ENCODE data around the gene RHOA.
A peak's percentile ranks its signal among the peaks of the same experiment; 100 is the strongest.

Gene RHOA

DNA sequence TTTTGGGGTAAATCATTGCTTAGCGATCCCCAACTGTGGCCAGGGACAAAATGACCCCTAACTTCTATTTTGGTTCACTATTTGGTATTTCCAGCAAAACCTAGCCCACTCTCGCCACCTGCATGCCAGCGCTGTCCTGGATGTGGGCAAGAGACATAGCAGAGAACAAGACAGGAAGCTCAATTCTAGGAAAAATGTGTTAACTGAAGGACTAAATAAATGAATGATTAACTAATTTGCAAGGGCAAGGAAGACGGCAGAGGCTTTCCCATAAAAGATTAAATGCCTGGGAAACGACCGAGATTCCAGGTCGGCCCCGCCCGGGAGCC, 16.9 kb upstream of the RHOA start:
- DNase-seq (ENCODE audit: low spot score) = no peak
- peak overlapping the region; percentile 79 for H3K4me3 ChIP-seq (ENCODE audit: severe bottlenecking)

DNA sequence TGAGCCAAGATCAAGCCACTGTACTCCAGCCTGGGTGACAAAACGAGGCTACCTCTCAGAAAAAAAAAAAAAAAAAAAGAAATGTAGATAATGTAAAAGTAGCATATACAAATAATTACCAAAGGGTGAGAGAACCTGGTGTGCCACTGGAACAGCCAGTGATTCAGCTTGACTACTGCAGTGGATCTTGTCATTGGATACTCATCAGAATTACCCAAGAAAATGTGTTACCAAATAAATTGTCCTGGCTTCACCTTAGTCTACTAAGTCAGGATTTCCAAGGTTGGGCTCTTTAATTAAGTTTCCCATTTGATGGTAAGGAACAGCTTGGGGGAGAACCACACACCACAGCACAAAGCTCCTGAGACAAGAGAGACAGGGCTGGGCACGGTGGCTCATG, 15.8 kb upstream of the RHOA start:
- ATAC-seq (ENCODE audit: low read depth) (no peak), DNase-seq (ENCODE audit: low spot score) (no peak)
- TF ChIP-seq, protein P1, sequence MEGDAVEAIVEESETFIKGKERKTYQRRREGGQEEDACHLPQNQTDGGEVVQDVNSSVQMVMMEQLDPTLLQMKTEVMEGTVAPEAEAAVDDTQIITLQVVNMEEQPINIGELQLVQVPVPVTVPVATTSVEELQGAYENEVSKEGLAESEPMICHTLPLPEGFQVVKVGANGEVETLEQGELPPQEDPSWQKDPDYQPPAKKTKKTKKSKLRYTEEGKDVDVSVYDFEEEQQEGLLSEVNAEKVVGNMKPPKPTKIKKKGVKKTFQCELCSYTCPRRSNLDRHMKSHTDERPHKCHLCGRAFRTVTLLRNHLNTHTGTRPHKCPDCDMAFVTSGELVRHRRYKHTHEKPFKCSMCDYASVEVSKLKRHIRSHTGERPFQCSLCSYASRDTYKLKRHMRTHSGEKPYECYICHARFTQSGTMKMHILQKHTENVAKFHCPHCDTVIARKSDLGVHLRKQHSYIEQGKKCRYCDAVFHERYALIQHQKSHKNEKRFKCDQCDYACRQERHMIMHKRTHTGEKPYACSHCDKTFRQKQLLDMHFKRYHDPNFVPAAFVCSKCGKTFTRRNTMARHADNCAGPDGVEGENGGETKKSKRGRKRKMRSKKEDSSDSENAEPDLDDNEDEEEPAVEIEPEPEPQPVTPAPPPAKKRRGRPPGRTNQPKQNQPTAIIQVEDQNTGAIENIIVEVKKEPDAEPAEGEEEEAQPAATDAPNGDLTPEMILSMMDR (IDR thresholded peaks at IDR 0.05; ENCODE audit: poor library complexity, severe bottlenecking) = no peak
- Histone ChIP-seq H3K27ac (ENCODE audit: poor library complexity, severe bottlenecking) (no peak overlapping the region), H3K27me3 (ENCODE audit: insufficient read depth, poor library complexity, severe bottlenecking) (no peaks in the 10 kb centered on the region), H3K9me3 (ENCODE audit: severe bottlenecking) (no peaks in the 10 kb centered on the region), H3K36me3 (ENCODE audit: low read depth) (no peaks in the 10 kb centered on the region; the same call in 1 of the 2 replicates), H3K4me3 (ENCODE audit: severe bottlenecking) (no peak overlapping the region), H3K4me1 (ENCODE audit: insufficient read depth, poor library complexity, severe bottlenecking) (no peaks in the 10 kb centered on the region)

More for the DNA sequence above, 16.9 kb upstream of the RHOA start:
- Histone ChIP-seq H3K4me1 (ENCODE audit: insufficient read depth, poor library complexity, severe bottlenecking) (no peaks in the 10 kb centered on the region), H3K27me3 (ENCODE audit: insufficient read depth, poor library complexity, severe bottlenecking) (no peaks in the 10 kb centered on the region), H3K36me3 (ENCODE audit: low read depth) (no peaks in the 10 kb centered on the region; the same call in 1 of the 2 replicates), H3K9me3 (ENCODE audit: severe bottlenecking) (no peaks in the 10 kb centered on the region), H3K27ac (ENCODE audit: poor library complexity, severe bottlenecking) (peak overlapping the region; percentile 65)
- ATAC-seq (ENCODE audit: low read depth) = peak; percentile 5; the same call in 1 of the 3 replicates
- TF ChIP-seq, protein P1 (IDR thresholded peaks at IDR 0.05; ENCODE audit: poor library complexity, severe bottlenecking) = peak; percentile 12

DNA sequence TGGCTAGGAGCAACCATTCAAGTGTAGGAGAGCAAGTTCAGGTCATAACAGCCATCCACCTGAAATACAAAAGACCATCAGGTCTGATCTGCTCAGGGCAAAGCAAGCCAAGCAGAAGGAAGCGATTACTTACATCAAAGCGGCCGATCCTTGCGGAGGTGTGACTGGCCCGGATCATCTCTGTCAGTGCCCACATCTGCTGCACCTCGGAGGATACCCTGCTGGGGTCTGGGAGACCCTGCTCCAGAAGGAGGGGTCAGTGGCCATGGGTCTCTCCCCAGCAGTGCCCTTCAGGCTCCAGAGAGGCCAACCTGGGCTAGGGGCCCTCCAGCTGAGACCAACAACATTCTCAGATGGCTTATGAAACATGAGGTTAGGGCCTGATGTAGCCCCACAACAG, 13.0 kb upstream of the RHOA start:
- DNase-seq (ENCODE audit: low spot score) (no peak), ATAC-seq (ENCODE audit: low read depth) (no peak)
- Histone ChIP-seq H3K27me3 (ENCODE audit: insufficient read depth, poor library complexity, severe bottlenecking) (no peaks in the 10 kb centered on the region), H3K36me3 (ENCODE audit: low read depth) (no peaks in the 10 kb centered on the region; the same call in 1 of the 2 replicates), H3K9me3 (ENCODE audit: severe bottlenecking) (no peaks in the 10 kb centered on the region), H3K4me1 (ENCODE audit: insufficient read depth, poor library complexity, severe bottlenecking) (peaks cover 4% of the 10 kb centered on the region), H3K27ac (ENCODE audit: poor library complexity, severe bottlenecking) (no peak overlapping the region), H3K4me3 (ENCODE audit: severe bottlenecking) (no peak overlapping the region)
- TF ChIP-seq, protein P1 (IDR thresholded peaks at IDR 0.05; ENCODE audit: poor library complexity, severe bottlenecking) = no peak

DNA sequence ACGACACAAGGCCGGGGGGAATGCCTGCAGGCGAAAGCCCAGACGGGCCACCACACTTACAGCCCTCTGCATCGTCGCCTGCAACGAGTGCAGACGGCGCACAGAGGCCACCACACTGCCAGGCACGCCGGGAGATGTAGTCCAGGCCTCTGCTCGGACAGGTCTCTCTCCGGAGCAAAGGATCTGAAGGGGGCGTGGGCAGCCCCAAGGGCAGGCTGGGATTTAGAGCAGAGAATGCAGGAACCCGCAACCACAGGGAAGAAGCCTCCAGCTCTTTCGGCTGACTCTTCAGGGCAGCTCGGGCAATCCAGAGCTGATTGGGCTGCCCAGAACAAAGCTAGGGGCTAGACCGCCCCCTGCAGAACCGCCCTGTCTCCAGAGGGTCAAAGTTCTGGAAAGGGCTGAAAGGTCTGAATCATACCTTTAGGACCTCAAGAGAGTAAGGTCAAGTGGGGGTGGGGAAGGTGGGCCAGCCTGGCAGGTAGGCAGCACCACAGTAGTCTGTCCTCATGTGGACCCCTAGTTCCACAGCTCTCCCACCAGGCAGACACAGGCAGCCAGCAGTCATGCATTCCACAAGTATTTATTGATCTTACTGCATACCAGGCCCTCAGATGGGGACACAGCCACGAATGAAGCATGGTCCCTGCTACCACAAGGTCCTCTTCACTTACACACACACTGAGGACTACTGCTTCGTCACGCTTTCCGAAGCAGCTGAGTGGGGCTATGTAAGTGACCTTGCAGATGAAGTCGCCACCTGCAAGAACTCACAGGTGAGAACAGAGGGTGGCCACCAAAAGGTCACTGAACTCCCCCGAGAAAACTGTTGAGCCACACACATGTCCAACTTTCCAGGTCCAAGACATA, 10.8 kb upstream of the RHOA start, which contains the start of gene AMT:
AMT (minus strand) TSS at position 95 of the 870 bp plus-strand sequence; CDS start at position 72, 23 bp downstream.
- peak within 1 kb of the TSS; percentile 63 for H3K27ac ChIP-seq (ENCODE audit: poor library complexity, severe bottlenecking)
- DNase-seq (ENCODE audit: low spot score) (no peak), ATAC-seq (ENCODE audit: low read depth) (no peak)
- TF ChIP-seq, protein P1 (IDR thresholded peaks at IDR 0.05; ENCODE audit: poor library complexity, severe bottlenecking) = no peak
- H3K27me3 ChIP-seq (ENCODE audit: insufficient read depth, poor library complexity, severe bottlenecking) = no peaks in the 10 kb centered on the region
- H3K36me3 ChIP-seq (ENCODE audit: low read depth) = no peaks in the 10 kb centered on the region; the same call in 1 of the 2 replicates
- H3K9me3 ChIP-seq (ENCODE audit: severe bottlenecking) = no peaks in the 10 kb centered on the region
- no peak within 1 kb of the TSS for H3K4me3 ChIP-seq (ENCODE audit: severe bottlenecking)
- peaks cover 4% of the 10 kb centered on the region for H3K4me1 ChIP-seq (ENCODE audit: insufficient read depth, poor library complexity, severe bottlenecking)
